Prostate gland (tissue), 2 donors: ENCODE results near the gene HCN1.

Experiments
- CTCF ChIP-seq, 4 experiments: fragments of 200-600 bp in 2 of 4; fragments of 450-650 bp in 2 of 4; sonication (generic) in 2 of 4; IDR thresholded peaks; 1 replicate in 3 of 4; 2 replicates in 1 of 4; pipeline ENCODE4 v1.5.1; 2016 to 2019; ENCODE audit warnings: antibody characterized with exemption in 4 of 4, mild to moderate bottlenecking in 2 of 4, moderate library complexity in 2 of 4
- POLR2A ChIP-seq: fragments of 450-650 bp; IDR thresholded peaks from one replicate; pipeline ENCODE4 v1.6.1; 2016; ENCODE audit warnings: antibody characterized with exemption, mild to moderate bottlenecking
- POLR2AphosphoS5 ChIP-seq: sonication (generic); formaldehyde crosslinking; IDR thresholded peaks from one replicate; pipeline ENCODE4 v1.6.1; 2017; ENCODE audit warnings: antibody characterized with exemption

- no peak for TF ChIP-seq CTCF (IDR thresholded peaks at IDR 0.05)
- TF ChIP-seq POLR2AphosphoS5, result no peak
- TF ChIP-seq POLR2A, result no peak
These were observed 312.2 kb downstream of the HCN1 start for GRCh38 chr5:45383985-45384384.
